Testis (tissue), 2 donors: ENCODE measurements around the gene PRR15.

Source experiments
- CTCF ChIP-seq, 3 experiments: fragments of 450-650 bp in 2 of 3; fragments of 200-600 bp in 1 of 3; sonication (generic) in 1 of 3; IDR thresholded peaks; one replicate each; pipeline ENCODE4 v1.5.1; 2016 to 2019; ENCODE audit warnings: antibody characterized with exemption in 3 of 3, mild to moderate bottlenecking in 2 of 3, moderate library complexity in 1 of 3
- POLR2A ChIP-seq: fragments of 450-650 bp; IDR thresholded peaks from one replicate; pipeline ENCODE4 v1.6.1; 2017; ENCODE audit warnings: antibody characterized with exemption, mild to moderate bottlenecking, moderate library complexity

GRCh38 chr7:29614229-29614628 lies 50.6 kb downstream of the PRR15 start:
- TF ChIP-seq POLR2A (no peak), CTCF (IDR thresholded peaks at IDR 0.05) (no peak)
